Inferior parietal cortex (tissue), 1 donor: ENCODE measurements around the gene PVALEF.

ENCODE experiments used
- DNase-seq: peaks from one replicate; pipeline ENCODE4 v3.0.0-alpha.2; 2016; ENCODE audit errors: extremely low spot score

The PVALEF gene

DNA sequence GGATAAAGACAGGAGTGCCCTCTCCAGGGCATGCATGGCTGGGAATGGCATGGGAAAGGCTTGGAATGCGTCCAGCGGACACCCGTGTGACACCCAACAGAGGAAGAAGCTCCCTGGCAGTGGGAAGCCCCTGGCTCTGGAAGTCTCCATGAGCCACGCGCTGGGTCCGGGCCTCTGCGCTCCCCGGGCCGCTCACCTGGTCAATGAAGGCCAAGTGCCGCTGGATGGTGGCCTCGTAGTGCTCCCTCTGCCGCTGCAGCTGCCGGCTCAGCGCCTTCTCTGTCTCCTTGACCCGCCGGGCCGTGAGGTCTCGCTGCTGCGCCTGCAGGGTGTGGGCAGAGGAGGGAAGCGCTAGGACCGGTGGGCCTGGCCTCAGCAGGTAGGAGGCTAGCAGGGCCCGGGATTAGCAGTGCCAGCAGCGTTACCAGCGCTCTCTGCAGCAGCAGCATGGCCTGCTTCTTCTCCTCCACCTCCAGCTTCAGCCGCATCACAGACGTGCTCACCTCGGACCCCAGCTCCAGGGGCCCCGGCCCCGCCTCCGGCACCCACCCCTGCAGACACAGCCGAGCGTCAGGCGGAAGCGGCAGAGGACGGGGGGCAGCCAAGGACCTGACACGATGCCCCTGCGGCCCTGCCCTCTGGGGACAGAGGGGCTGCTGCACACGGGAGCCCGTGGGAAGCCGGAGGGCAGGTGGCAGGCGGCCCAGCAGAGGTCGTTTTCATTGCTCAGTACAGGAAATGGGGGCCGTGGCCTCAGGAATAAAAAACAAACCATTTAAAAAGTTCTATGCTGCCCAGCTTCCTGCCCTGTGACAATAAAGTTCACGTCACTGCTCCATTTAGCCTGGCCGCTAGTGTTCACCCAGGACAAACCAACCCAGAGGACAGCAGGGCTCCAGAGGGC lies 31.4 kb downstream of the PVALEF start:
- no peak for DNase-seq

DNA sequence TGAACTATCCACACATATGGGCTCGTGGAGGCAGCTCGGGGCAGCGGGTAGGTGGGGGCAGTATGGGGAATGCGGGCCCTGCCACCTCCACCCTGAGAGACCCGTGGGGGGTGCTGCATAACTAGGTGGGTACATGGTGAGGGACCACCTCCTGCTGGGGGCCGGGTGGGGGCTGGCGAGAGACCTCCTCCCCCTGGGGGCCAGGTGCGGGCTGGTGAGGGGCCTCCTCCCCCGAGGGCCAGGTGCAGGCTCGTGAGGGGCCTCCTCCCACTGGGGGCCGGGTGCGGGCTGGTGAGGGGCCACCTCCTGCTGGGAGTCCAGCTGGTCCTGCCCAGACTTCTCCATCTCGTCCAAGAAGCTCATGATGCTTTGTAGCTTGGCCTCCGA lies 32.1 kb downstream of the PVALEF start:
- no peak for DNase-seq

DNA sequence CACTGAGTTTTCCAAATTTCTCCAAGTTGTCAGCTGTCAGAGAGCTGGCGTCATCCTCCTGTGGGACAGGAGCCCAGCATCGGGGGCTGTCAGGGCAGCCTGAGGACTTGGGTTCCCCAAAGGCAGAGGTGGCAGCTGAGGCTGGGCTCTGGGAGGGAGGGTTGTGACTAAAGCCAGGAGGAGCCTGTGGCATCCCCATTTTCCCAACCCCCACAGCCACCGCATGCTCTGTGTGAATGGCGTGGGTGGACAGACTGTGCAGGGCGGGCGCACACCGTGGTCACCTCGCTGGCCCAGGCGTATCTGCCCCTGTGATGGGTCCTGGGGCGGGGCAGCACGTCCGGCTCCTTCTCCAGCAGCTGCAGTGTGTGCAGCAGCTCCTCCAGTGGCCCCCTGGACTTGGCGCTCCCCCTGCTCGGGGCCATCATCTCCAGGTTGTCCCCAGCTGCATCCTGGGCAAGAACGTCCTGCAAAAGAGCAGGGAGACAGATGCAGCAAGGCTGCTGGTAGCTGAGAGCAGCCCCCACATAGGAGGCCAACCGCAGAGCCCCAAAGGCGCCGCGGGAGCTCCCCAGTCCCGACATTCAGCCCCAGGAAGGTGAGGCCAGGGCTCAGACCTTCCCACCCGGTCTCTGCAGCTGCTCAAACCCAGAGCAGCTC lies 32.7 kb downstream of the PVALEF start:
- DNase-seq: no peak

DNA sequence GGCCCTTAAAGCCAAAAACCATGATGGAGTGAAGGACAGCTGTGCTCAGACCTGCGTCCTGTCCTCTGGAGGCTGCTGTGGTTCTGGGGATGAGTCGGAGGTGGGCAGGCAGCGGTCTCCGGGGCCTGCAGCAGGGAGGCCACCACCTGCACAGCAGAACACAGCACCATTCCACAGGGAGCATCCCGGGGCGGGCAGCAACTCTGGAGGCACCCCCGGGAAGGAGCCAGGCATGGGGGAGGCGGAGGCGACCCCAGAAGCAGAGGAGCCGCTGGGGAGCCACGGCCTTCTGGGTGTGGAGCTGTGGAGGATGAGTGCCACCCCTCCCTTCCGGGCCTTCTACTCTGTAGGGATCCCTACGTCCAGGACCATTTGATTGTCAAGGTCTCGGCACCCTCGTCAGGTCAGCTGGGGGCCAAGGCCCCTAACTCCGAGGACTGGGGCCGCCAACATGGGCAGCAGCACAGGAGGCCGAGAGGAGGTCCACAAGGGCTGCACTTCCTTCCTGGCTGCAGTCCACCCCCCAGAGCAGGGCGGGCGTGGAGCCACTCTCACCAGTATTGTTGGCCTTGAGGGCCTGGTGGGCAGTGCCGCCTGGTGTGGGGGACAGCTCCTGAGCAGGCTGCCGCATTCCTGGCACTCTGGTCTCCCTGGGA lies 33.6 kb downstream of the PVALEF start:
- no peak for DNase-seq

DNA sequence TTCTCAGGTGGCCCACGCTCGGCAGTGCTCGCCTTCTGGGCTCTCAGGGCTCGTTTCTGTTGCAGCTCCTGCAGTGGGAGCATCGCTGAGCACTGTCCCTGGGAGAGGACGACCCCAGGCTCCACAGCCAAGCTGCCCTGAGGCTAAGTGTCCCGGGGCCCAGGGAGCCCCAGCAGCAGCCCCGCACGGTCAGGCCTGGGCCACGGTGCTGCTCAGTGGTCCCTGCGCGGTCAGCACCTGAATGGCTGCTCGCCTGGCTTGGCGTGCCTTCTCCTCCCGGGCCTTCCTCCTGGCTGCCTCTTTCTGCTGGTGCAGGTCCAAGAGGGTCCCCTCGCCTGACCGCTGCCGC lies 34.1 kb downstream of the PVALEF start:
- no peak for DNase-seq

DNA sequence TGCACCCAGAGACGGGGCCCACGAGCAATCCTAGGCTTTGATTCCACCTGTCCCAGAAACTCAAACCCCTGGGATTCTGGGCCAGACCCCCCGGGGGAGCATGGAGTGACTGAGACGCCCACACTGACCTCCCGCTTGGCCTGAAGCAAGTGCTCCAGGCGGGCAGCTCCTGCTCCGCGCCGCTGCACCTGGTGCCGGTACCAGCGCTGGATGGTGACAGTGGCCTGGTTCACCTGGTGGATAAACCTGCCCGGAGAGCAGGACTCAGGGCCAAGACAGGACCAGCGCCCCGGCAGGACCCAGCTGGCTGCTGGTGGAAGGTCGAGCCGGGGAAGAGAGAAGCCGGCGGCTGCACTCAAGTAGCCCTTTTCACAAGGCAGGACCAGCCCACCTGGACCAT lies 34.9 kb downstream of the PVALEF start:
- no peak for DNase-seq

DNA sequence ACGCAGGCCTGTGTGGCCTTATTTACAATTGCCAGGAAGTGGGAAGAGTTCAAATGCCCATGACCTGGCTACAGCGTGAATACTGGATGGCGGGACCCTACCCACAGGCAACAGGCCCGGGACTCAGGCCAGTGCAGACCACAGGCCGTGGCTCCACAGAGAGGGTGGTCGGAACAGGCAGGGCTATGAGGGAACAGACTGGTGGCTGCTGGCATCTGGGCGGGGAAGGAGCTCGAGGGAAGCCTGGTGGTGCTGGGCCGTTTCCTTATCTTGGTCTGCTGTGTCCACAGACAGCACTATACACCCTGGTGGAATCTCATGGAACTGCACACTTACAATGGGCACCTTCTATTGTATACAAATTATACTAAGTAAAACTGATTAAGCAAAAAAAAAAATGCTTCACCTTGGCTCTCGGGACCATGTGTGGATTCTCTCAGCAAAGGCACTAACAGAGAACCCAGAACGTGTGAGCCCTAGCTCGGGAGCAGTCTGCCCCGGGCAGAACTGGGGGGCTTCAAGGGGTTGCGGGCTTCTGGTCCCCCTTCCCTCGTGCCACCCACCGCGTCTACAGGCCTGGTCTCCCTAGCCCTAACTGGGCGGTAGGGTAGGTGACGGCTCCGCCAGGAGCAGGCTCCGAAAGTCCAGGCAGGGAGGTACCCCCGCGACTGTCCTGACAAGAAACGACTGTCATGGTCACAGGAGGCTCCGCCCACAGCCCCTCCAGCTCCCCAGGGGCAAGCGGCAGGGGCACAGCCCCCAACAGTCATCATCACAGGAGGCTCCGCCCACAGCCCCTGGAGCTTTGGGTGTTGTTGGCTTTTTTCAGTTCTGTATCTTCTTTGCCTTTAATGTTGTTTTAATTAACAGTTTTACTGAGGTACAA lies 35.6 kb downstream of the PVALEF start:
- DNase-seq: peak; percentile 81

DNA sequence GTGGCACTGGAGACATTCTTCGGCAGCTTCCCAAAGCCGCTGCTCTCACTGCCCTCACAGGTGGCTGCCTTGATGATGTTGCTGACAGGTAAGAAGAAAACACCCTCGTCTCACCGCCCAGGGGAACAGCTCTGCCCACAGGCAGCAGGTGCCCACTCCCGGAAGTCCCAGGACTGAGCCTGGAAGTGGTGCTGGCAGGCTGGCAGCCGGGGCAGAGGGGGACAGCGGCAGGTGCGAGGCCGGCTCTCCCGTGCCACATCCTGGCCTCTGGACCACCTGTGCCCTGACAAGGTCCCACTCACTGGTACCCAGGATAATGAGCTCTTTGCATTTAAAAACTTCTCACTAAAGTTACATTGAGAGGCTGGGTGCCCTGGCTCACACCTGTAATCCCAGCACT lies 37.0 kb downstream of the PVALEF start:
- no peak for DNase-seq

DNA sequence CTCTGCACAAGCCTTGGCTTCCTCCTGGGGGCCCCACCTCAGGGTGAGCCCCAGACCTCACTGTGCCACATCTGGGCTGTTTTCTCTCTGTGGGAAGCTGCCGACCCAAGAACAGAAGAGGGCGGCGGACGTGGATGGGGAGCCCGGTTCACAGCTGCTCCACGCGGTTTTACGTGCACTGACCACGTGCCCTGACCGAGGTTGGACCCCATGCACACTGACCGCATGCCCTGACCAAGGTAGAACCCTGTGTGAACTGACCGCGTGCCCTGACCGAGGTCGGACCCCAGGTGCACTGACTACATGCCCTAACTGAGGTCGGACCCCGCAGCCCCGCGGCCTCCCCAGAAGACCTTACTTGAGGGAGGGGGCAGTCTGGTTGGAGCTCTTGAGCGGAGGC lies 37.8 kb downstream of the PVALEF start:
- DNase-seq: no peak

DNA sequence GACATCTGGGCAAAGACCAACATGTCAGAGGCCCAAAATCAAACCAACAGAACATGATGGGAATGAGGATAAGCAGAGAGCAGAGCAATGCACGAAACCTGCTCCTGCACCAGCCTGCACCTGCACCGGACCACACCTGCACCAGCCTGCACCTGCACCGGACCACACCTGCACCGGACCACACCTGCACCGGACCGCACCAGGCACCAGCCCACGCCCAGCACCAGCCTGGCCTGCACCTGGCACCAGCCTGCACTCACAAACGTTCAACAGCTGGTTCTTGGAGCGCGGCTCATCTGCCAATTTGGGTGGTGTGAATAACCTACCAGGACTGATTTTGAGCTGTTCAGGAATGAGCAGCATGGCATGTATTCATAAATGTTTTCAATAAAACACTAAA lies 39.3 kb downstream of the PVALEF start:
- DNase-seq: no peak

DNA sequence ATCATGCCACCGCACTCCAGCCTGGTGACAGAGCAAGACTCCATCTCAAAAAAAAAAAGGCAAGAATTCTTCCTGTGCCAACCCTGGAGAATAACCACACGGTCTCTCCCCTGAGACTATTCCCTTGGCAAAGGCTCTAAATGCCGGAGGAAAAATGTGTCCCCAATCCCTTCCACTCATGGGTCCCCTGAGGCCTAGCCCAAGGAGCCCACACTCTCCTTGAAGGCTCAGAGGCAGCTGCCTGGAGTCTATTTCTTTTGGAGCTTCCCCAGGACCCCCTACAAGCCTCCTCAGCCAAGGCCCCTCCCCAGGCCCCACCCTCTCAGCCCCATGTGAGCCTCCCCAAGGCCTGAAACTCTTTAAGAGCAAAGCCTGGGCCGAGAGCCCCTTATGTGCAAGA lies 40.9 kb downstream of the PVALEF start:
- no peak for DNase-seq

DNA sequence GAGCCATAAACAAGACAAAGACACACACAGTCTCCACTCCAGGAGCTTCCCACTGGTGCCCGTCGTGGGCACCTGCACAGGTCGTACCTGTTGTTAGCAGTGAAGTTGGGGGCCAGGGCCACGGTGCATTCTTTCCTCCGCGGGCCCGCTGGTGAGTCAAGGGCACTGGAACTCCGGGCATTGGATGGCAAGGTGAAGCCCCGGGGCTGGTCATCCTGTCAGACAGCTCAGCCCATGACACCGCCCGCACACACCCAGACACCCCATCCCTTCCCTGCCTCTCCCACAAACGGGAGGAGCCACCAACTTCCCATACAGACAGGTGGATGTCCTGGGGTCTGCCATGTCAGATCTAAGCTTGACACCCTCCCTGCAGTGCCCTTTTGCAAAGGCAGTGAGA lies 41.4 kb downstream of the PVALEF start:
- DNase-seq: no peak

DNA sequence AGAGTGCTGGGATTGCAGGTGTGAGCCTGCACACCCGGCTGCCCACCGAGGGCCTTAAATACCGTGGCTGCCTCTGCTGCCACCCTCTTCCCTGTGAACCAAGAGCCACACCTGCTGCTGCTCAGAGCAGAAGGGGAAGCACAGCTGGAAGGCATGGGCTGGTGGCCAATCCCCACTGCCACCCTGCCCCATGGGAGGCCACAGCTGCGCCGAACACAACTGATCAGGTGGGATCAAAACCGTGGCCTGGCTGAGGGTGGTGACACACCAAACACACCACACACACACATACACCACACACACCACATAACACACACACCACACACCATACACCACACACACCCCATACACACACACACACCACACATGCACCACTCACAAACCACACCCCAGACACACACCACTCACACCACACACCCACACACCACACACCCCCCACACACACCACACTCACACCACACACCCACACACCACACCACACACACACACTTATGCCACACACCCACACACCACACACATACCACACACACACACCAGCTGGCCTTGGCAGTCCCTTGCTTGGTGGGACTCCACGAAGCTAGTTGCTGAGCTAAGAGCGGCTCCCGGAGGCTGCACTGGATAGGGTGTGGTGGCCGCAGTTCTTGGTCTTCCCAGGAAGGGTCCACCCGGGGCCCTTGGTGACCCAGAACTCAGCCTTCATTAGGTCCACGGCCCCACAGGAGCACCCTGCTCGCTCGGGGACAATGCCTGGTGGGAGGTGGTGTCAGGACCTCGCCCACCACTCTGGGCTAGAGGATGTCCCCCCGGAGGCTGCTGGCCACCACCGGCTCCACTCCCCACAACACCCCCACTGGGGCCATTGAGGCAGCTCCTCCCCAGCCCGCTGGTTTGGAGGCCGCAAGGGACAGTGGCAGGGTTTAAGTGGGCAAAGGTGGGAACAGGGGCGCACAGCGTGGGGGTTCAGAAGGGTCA lies 42.6 kb downstream of the PVALEF start:
- DNase-seq: no peak

DNA sequence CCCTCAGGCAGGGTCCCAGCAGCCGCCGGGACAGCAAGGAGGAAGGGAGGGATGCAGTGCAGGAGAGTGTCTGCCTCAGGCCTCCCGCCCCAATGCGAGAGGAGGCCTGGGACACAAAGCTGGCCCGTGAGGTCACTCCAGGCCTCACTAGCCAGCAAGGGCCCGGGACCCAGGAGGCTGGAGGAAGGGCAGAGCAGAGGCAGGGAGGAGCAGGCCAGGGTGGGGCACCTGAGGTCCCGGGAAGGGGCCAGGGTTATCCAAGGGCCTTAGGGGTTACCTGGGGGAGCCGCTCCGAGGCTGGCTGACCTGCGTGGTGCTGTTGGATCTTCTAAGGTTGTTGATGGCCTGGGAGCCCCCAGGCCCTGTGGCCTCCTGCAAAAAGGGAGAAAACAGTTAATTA lies 43.3 kb downstream of the PVALEF start:
- DNase-seq: no peak

DNA sequence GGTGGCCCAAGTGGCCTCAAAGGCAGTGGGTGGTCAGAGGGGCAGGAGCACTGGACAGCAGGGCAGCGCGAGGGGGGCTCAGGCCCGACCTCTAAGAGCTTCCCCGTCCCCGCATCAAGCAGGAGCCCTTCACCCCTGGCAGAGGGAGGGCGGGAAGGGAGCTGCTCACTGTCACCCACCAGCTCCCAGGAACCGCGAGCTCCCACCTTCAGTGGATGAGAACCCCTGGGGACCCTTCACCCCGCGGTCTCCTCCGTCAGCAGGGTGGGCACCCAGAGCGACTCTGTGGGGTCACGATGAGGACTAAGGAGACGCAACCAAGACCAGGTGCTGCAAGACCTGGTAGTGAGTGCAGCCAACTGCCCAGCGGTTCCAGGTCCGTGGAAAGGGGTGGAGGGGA lies 43.8 kb downstream of the PVALEF start:
- DNase-seq: no peak

DNA sequence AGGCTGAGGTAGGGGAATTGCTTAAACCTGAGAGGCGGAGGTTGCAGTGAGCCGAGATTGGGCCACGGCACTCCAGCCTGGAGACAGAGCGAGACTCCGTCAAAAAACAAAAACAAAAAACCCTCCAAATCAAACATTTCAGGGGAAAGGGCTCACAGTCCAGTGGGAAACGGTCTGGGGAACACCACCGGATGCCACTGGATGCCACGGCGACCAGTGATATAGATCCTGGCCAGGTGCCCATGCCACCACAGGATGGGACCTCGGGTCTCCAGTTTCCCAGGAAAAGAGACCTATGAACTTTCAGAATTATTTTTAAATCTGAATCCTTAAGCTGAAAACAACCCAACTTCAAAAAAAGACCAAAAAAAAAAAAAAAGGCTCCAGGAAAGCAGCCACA lies 45.2 kb downstream of the PVALEF start:
- no peak for DNase-seq

DNA sequence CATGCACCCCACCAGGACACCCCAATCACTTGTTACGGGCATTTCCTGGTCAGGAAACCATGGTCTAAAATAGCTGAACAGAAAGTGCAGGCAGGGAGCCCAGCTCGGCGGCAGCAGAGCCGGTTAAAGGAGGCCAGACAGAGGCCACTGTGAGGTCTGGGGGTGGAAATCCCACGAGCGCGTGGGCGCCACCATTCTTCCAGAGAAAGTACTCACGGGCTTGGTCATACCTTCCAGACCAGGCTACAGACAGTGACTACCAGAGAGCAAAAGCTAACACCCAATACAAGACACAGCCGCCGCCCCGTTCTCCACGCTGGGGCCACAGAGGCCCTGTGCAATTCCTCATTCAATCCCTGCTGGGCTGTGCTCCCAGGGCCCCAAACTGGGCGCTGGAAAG lies 45.6 kb downstream of the PVALEF start:
- DNase-seq: no peak

DNA sequence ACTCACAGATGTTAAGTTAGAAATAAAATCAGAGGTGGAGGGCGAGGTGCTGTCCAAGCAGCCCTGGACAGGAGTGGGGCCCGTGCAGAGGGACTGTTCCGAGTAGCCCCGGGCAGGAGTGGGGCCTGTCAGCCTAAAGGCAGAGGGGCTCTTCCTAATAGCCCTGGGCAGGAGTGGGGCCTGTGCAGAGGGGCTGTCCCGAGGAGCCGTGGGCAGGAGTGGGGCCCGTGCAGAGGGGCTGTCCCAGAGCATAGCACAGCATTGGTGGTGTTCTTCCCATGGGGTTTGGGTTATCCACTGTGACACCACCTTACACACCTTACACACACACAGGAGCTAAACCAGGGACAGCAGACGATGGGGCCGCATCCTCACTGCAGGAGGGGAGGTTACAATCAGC lies 47.1 kb downstream of the PVALEF start:
- no peak for DNase-seq

DNA sequence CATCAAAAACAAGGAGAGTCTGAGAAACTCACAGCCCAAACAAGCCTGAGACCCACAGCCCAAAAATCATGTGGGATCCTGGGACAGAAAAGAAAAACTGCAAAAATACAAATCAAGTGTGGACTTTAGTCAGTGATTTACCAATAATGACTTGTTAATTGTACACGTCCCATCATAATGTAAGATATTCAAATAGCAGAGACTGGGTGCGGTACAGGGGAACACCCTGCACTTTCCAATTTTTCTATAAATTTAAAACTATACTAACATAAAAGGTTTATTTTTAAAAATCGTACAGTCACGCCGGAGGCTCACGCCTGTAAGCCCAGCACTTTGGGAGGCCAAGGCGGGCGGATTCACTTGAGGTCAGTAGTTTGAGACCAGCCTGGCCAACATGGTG lies 48.7 kb downstream of the PVALEF start:
- no peak for DNase-seq

DNA sequence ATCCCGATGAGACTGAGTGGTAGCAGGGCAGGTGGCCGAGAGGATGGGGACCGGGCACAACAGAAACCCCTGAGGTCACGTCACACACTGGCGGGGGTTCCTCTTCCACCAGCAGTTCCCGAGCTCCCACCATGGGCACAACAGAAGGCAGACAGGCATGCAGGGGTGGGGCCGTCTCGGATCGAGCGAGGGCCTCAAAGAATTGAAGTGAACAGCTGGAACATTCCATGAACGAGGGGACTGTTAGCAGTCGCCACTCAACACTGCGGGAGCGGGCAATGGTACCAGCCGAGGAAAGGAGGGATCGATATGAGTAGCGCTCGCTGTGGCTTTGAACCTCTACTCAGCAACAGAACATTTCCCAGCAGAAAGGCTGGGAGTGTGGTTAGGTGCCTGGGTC lies 52.2 kb downstream of the PVALEF start:
- DNase-seq: no peak

DNA sequence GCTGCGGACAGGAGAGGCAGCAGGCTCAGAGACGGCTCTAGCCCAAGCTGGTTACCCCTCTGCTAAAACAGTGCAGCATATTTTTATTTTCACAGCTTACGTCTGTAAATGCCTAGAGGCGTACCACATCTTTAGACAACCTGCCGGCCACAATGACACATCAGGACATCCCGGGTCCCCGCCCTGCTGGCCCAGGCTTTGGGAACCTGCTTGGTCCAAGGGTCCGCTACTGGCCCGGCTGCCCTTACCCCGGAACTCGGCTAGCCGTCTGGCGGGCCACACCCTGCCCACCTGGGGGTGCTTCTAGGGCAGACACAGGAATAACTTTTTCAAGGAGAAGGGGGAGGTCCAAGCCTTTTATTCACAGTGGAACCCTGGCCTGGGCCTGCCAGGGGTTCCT lies 53.2 kb downstream of the PVALEF start:
- DNase-seq: no peak
